GM18511 (cell line): ENCODE measurements around the gene COL18A1.

Experiments used
- ATAC-seq: cut with Tn5 transposase; IDR thresholded peaks from one replicate; pipeline ENCODE4 v1.9.1; 2021; ENCODE audit warnings: mild to moderate bottlenecking, moderate library complexity; ENCODE audit not compliant: unreplicated experiment

COL18A1 gene

GRCh38 chr21:45381865-45382696 lies 22.9 kb upstream of the COL18A1 start:
- ATAC-seq: no peak

DNA sequence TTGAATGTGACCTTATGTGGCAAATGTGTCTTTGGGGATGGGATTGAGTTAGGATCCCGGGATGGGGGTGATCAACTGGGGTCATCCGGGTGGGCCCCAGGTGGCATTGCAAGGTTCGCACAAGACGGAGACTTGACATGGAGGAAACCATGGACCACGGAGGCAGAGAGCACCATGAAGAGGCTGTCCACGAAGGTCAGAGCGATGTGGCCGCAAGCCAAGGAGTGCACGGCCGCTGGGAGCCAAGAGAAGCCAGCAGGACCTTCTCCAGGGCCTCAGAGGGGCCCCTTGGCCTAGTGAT lies 22.3 kb upstream of the COL18A1 start:
- ATAC-seq: no peak

DNA sequence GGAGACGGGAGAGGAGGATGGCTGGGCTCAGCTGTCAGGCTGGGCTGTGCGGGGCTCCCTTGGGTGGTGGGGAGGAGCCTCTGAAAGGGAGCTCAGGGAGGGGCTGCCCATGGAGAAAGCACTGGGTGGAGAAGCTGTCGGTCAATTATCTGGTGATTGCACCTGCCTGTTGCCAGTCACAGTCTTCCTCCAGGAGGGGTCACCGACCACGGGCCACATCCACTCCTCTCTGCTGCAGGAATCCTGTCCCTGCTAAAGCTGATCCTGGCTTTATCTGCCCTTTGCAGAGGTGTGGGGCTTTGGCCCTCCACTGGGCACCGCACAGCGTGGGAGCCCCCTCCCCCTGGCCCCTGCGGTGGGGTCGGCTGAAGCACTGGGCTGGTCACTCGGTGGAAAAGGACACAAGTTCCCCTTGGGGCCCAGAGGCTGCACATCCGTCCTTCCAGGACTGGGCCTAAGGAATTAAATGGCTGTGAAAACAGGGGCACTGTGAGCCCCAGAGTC lies 21.8 kb upstream of the COL18A1 start:
- ATAC-seq: no peak

DNA sequence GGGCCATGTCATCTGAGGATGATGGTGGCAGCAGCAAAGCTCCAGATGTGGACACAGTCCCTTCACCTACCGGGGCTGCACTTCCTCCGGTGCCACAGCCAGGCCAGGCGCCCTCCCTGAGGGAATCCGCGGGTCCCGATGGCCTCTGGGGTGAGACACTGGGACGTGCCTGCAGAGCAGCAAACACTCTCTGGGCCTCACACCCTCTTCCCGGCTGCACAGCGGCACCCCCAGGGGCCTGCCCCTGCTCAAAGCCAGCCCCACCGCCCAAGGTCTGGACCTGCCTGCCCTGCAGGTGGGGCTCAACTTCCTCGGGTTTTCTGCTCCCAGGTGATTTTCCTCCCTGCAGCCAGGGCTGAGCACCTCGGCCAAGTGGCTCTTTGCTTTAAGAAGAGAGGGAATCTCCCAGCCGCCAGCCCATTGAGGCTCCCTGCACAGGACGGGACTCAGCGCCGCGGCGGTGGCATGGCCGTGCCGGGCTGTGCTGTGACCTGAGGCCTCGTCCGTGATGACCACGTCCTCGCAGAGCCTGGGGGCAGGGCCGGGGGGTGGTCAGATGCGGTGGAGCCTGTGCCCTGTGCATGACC lies 21.3 kb upstream of the COL18A1 start:
- no peak for ATAC-seq

DNA sequence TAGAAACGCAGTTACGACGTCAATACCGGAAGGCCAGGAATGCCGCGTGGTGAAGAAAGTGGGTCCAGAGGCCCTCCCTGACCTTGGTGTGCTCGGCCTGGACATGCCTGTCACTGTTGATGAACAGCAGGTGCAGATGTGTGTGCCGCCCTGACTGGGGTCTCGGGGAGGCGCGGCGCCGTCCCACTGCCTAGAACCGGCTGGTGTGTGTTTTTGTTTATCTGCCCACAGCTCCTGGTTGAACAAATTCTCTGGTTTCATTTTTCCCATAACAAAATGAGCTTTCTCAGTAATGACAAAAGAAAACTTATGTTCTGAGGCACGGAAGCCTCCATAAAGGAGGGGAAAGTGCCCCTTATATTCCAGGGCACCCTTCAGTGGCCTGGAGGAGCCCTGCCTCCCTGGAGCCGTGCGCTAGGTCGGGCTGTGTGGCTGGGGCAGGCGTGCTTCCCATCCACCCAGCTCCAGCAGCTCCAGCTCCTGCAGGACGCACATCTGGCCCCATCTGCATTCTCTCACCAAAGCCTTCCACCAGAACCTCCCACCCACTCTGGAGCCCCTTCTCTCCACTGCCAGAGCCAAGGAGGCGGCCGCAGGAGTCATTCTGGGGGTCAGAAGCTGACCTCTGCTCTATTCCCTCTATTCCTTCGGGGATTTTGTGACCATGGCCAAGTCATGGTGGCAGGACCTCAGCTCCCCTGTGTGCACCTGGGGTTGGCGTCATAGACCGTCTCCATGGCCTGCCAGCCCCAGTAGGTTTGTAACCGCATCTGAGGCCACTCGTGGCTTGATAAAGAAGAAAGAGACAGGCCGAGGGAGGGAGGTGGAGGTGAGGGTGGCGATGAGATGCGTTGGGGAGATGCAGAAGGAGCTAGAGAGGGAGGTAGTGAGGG lies 20.1 kb upstream of the COL18A1 start:
- ATAC-seq: no peak

- no peak for ATAC-seq
These were observed 19.4 kb upstream of the COL18A1 start for GRCh38 chr21:45385549-45386050.

DNA sequence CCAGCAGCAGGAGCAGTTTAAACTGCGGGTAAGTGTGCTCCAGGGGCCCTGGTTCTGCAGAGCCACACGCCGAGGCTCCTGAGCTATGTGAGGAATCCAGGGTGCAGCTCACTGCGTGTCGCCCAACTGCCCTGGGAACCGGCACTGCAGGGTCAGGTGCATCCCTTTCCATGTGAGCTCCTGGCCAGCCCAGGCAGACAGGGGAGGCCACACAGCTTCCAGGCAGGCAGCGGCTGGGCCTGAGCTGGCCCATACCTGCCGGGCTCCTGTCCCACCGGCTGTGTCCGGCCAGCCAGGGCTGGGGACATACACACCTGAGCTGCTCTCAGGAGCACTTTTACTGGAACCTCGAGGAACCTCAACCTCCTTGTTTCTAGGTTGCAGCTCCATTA lies 18.6 kb upstream of the COL18A1 start:
- no peak for ATAC-seq

GRCh38 chr21:45386728-45387371 lies 18.1 kb upstream of the COL18A1 start:
- no peak for ATAC-seq

- no peak for ATAC-seq
These were observed 17.5 kb upstream of the COL18A1 start for GRCh38 chr21:45387506-45387905.

DNA sequence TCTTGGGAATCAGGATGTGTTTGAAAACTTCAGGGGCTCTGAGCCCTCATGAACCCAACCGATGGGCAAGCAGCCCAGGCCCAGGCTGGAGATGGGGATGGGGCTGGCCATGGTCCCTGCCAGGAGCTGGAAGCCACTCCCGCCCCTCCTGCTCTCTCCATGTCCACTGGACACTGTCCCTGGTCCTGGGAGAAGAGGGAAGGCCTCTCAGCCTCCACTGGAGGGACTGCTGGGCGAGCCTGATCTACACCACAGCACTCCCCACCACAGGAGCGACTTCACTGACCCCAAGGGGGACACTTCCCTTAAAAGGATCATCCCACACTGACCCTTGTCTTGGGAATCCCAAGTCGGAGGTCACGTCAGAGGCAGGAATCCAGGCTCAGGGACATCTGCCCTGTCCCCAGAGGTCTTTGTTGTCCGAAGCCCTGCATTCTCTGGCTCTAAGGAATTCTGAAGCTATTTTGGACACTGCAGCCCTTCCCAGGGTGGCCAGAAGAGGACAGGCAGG lies 16.9 kb upstream of the COL18A1 start:
- no peak for ATAC-seq

- ATAC-seq: no peak
These were observed 16.2 kb upstream of the COL18A1 start for GRCh38 chr21:45388611-45389296.

DNA sequence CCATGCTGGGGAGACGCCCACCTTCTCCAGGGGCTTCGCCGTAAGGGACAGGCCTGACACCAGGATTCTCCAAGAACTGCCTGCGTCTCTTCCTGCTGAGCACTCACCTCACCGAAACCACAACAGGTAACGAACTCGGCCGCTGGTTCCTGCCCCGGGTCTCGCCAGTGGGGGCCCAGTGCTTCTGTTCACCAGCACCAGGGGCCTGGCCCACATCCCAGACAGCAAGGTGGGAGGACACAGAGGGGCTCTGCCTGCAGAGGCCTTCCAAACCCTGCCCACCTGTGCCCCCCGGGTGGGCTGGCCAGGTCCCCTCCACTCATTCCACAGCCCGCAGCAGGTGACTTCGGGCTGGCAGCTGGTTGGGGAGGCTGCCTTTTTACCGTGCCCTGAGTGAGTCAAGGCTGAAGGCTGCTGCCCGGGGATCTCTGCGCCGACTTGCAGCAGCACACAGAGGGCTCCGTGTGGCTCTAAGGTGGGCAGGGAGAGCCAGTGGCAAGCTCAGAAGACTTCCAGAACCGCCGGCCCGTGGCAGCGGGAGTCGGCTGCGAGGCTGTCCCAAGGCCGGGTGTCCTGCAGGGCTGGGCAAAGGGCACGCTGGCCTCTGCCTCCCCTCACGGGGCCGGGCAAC lies 14.7 kb upstream of the COL18A1 start:
- no peak for ATAC-seq

GRCh38 chr21:45390831-45391742 lies 13.9 kb upstream of the COL18A1 start:
- ATAC-seq: no peak

DNA sequence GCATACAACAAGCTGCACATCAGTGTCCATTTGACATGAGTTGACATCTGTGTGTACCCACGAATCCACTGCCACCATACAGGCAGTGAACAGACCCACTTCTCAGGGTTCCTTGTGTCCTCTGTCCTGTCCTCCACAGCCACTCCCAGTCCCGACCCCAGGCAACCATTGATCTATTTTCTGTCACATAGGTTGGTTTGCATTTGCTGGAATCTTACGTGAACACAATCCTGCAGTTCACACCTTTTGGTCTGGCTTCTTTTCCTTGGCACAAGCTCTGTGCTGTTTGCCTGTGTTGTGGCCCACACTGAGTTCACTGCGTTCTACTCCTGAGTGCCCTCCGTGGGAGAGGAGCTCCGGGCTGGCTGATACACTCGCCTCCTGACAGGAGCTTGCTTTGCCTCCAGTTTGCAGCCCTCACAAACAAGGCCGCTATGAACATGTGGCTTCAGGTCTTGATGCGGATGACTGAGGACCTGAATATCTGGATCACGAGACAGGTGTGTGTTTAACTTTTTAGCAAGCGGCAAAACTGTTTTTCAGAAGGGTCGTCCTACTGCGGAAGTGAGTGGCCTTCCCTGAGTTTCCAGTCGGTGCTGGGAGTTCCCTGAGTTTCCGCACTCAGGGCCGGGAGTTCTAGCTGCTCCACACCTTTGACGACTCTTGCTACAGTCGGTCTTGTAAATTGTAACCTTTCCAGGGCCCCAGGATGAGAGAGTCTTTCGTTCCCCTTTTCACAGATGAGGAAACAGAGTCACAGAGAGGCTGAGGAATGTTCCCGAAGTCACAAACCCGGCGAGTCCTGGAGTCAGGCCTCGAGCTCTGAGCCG lies 13.0 kb upstream of the COL18A1 start:
- no peak for ATAC-seq

GRCh38 chr21:45392573-45392971 lies 12.4 kb upstream of the COL18A1 start:
- no peak for ATAC-seq

DNA sequence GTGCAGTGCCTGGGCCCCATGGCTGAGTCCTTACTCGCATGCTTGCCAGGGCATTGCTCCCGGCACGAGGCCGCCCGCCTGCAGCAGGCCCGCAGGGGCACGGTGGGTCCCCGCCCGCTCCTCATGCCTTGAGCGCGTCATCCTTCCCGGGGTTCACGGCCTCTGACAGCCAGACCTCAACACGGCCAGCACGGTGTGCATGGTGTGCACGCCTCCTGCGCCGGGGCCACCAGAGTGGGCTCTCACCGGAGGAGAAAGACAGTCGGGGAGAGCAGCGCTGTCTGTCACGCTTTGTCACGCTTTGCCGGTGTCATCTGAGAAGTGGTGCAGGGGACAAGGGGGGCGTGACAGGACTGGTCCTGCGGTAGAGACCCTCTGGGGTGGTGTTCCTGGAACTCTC lies 11.9 kb upstream of the COL18A1 start:
- no peak for ATAC-seq

DNA sequence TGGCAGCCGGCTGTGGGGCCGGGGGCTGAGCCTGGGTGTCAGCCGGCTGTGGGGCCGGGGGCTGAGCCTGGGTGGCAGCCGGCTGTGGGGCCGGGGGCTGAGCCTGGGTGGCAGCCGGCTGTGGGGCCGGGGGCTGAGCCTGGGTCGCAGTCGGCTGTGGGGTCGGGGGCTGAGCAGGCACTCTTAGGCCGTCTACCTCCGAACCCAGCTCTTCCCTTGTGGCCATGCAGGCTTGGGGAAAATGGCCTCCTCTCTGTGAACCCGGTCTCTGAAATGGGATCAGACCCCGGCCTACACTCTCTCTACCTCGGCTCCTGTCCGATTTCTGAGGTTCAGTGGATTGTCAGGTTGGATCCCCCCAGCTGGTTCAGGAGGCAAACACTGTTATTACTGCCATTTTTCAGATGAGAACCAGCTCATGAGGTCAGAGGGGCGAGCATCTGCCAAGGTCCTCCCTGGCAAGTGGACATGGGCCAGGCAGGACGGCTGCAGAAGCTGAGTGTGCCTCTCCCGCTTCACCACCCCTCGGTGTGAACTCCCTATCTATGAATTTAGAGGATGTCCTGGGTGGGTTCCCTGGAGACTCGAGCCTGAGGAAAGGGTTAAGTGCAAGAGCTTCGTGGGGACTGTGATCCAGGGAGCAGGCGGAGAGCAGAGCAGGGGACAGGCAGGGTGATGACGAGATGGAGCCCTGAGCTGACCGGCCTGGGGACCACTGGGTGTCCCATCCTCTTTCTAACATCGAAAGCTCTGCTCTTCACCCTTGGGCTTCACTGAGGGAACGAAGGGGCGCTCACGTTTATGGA lies 10.9 kb upstream of the COL18A1 start:
- no peak for ATAC-seq
